ENCODE data around the gene ALPG.
"Not testable (repeated sequence)": the region's sequence is repeated elsewhere in the genome, so short reads cannot be mapped to it uniquely, and the experiment has no call there.

Gene ALPG

GRCh38 chr2:232369126-232369951 lies 37.3 kb upstream of the ALPG start:
- Mint-ChIP-seq H3K27me3 (no peaks in the 10 kb centered on the region), H3K9me3 (no peaks in the 10 kb centered on the region), H3K4me1 (peaks cover 5% of the 10 kb centered on the region), H3K4me3 (no peak overlapping the region), H3K27ac (ENCODE audit: low read depth) (no peak overlapping the region), H3K36me3 (ENCODE audit: insufficient read depth) (no peaks in the 10 kb centered on the region)
- no peak for ATAC-seq (replicated peaks; ENCODE audit: extremely low read depth, poor library complexity, severe bottlenecking)
- DNase-seq (ENCODE audit: low spot score in 2 of 2): no peak

GRCh38 chr2:232370007-232370406 lies 36.6 kb upstream of the ALPG start:
- ATAC-seq (replicated peaks; ENCODE audit: extremely low read depth, poor library complexity, severe bottlenecking): peak; percentile 43
- not testable (repeated sequence) for H3K27me3 Mint-ChIP-seq

GRCh38 chr2:232372231-232373208 lies 34.1 kb upstream of the ALPG start:
- DNase-seq (ENCODE audit: low spot score in 2 of 2) (no peak), ATAC-seq (replicated peaks; ENCODE audit: extremely low read depth, poor library complexity, severe bottlenecking) (no peak)
- Mint-ChIP-seq H3K36me3 (ENCODE audit: insufficient read depth) (no peaks in the 10 kb centered on the region), H3K27me3 (no peaks in the 10 kb centered on the region), H3K4me3 (no peak overlapping the region), H3K27ac (ENCODE audit: low read depth) (no peak overlapping the region), H3K4me1 (no peaks in the 10 kb centered on the region), H3K9me3 (no peaks in the 10 kb centered on the region)

More at GRCh38 chr2:232370007-232370406, 36.6 kb upstream of the ALPG start:
- not testable (repeated sequence) for DNase-seq (ENCODE audit: low spot score in 2 of 2); H3K9me3 Mint-ChIP-seq; H3K4me1 Mint-ChIP-seq; H3K36me3 Mint-ChIP-seq (ENCODE audit: insufficient read depth); H3K27ac Mint-ChIP-seq (ENCODE audit: low read depth); H3K4me3 Mint-ChIP-seq

- ATAC-seq (replicated peaks; ENCODE audit: extremely low read depth, poor library complexity, severe bottlenecking): no peak
- no peaks in the 10 kb centered on the region for H3K4me1 Mint-ChIP-seq
- no peak overlapping the region for H3K27ac Mint-ChIP-seq (ENCODE audit: low read depth)
- no peak overlapping the region for H3K4me3 Mint-ChIP-seq
- DNase-seq (ENCODE audit: low spot score in 2 of 2): no peak
- no peaks in the 10 kb centered on the region for H3K27me3 Mint-ChIP-seq
- no peaks in the 10 kb centered on the region for H3K36me3 Mint-ChIP-seq (ENCODE audit: insufficient read depth)
- H3K9me3 Mint-ChIP-seq: no peaks in the 10 kb centered on the region
Measured at GRCh38 chr2:232374356-232374755, 32.3 kb upstream of the ALPG start.

- no peaks in the 10 kb centered on the region for H3K36me3 Mint-ChIP-seq (ENCODE audit: insufficient read depth)
- DNase-seq (ENCODE audit: low spot score in 2 of 2) (no peak), ATAC-seq (replicated peaks; ENCODE audit: extremely low read depth, poor library complexity, severe bottlenecking) (no peak)
- no peak overlapping the region for H3K27ac Mint-ChIP-seq (ENCODE audit: low read depth)
- H3K4me3 Mint-ChIP-seq: no peak overlapping the region
- no peaks in the 10 kb centered on the region for H3K4me1 Mint-ChIP-seq
- H3K9me3 Mint-ChIP-seq: no peaks in the 10 kb centered on the region
- H3K27me3 Mint-ChIP-seq: no peaks in the 10 kb centered on the region
Measured at GRCh38 chr2:232375164-232375563, 31.5 kb upstream of the ALPG start.

- Mint-ChIP-seq H3K4me1 (no peaks in the 10 kb centered on the region), H3K4me3 (no peak overlapping the region), H3K9me3 (no peaks in the 10 kb centered on the region), H3K36me3 (ENCODE audit: insufficient read depth) (no peaks in the 10 kb centered on the region), H3K27ac (ENCODE audit: low read depth) (no peak overlapping the region), H3K27me3 (no peaks in the 10 kb centered on the region)
- DNase-seq (ENCODE audit: low spot score in 2 of 2): no peak
- no peak for ATAC-seq (replicated peaks; ENCODE audit: extremely low read depth, poor library complexity, severe bottlenecking)
Measured at GRCh38 chr2:232376260-232376659, 30.4 kb upstream of the ALPG start.

GRCh38 chr2:232376713-232377112 lies 29.9 kb upstream of the ALPG start:
- DNase-seq (ENCODE audit: low spot score in 2 of 2) (no peak), ATAC-seq (replicated peaks; ENCODE audit: extremely low read depth, poor library complexity, severe bottlenecking) (no peak)
- no peak overlapping the region for H3K27ac Mint-ChIP-seq (ENCODE audit: low read depth)
- H3K27me3 Mint-ChIP-seq: peaks cover under 1% of the 10 kb centered on the region
- H3K9me3 Mint-ChIP-seq: no peaks in the 10 kb centered on the region
- H3K36me3 Mint-ChIP-seq (ENCODE audit: insufficient read depth): no peaks in the 10 kb centered on the region
- no peak overlapping the region for H3K4me3 Mint-ChIP-seq
- H3K4me1 Mint-ChIP-seq: no peaks in the 10 kb centered on the region

- Mint-ChIP-seq H3K9me3 (no peaks in the 10 kb centered on the region), H3K36me3 (ENCODE audit: insufficient read depth) (no peaks in the 10 kb centered on the region), H3K27me3 (peaks cover 6% of the 10 kb centered on the region), H3K27ac (ENCODE audit: low read depth) (no peak overlapping the region), H3K4me3 (no peak overlapping the region), H3K4me1 (no peaks in the 10 kb centered on the region)
- ATAC-seq (replicated peaks; ENCODE audit: extremely low read depth, poor library complexity, severe bottlenecking) (no peak), DNase-seq (ENCODE audit: low spot score in 2 of 2) (no peak)
Measured at GRCh38 chr2:232377319-232377718, 29.3 kb upstream of the ALPG start.

GRCh38 chr2:232377841-232378734 lies 28.6 kb upstream of the ALPG start:
- DNase-seq (ENCODE audit: low spot score in 2 of 2) (no peak), ATAC-seq (replicated peaks; ENCODE audit: extremely low read depth, poor library complexity, severe bottlenecking) (no peak)
- no peak overlapping the region for H3K27ac Mint-ChIP-seq (ENCODE audit: low read depth)
- H3K4me1 Mint-ChIP-seq: no peaks in the 10 kb centered on the region
- no peak overlapping the region for H3K4me3 Mint-ChIP-seq
- peaks cover 14% of the 10 kb centered on the region for H3K27me3 Mint-ChIP-seq
- no peaks in the 10 kb centered on the region for H3K36me3 Mint-ChIP-seq (ENCODE audit: insufficient read depth)
- H3K9me3 Mint-ChIP-seq: no peaks in the 10 kb centered on the region

- peaks cover 16% of the 10 kb centered on the region for H3K27me3 Mint-ChIP-seq
- H3K36me3 Mint-ChIP-seq (ENCODE audit: insufficient read depth); H3K4me1 Mint-ChIP-seq; ATAC-seq (replicated peaks; ENCODE audit: extremely low read depth, poor library complexity, severe bottlenecking); H3K9me3 Mint-ChIP-seq; H3K4me3 Mint-ChIP-seq; H3K27ac Mint-ChIP-seq (ENCODE audit: low read depth); DNase-seq (ENCODE audit: low spot score in 2 of 2): not testable (repeated sequence)
Measured at GRCh38 chr2:232378735-232379151, 27.9 kb upstream of the ALPG start, which contains the start of gene ALPP. Gene ALPP (plus strand): TSS chr2:232378751. CDS start chr2:232378803, 52 bp downstream.

GRCh38 chr2:232379610-232380590 lies 26.7 kb upstream of the ALPG start:
- ATAC-seq (replicated peaks; ENCODE audit: extremely low read depth, poor library complexity, severe bottlenecking); H3K4me1 Mint-ChIP-seq; DNase-seq (ENCODE audit: low spot score in 2 of 2); H3K36me3 Mint-ChIP-seq (ENCODE audit: insufficient read depth); H3K27ac Mint-ChIP-seq (ENCODE audit: low read depth); H3K4me3 Mint-ChIP-seq; H3K9me3 Mint-ChIP-seq: not testable (repeated sequence)
- peaks cover 25% of the 10 kb centered on the region for H3K27me3 Mint-ChIP-seq

Measured in central memory CD8-positive, alpha-beta T cell (primary cell).